GM23248 (cell line): ENCODE results near the gene MTHFSD. TPM values are rescaled to one million over a fixed set of nuclear protein-coding genes. Genes with fewer than 3 reads are reported as not detected.

Experiments used
- DNase-seq: peaks from one replicate; pipeline ENCODE4 v3.0.0-alpha.2; 2015
- H2AFZ ChIP-seq: fragments of 200-600 bp; sonication (generic); 2 replicates; pipeline ENCODE4 v1.6.1; 2016; ENCODE audit warnings: antibody characterized with exemption
- H3F3A ChIP-seq: fragments of 200-600 bp; sonication (generic); 2 replicates; pipeline ENCODE4 v1.6.1; 2016; ENCODE audit warnings: mild to moderate bottlenecking, antibody characterized with exemption, mixed run types; ENCODE audit not compliant: insufficient read depth
- H3K27ac ChIP-seq: fragments of 200-600 bp; sonication (generic); 2 replicates; pipeline ENCODE4 v1.5.1; 2016; ENCODE audit warnings: mild to moderate bottlenecking
- H3K27me3 ChIP-seq: fragments of 200-600 bp; sonication (generic); replicated peaks from 2 replicates; pipeline ENCODE4 v1.6.1; 2016; ENCODE audit warnings: mild to moderate bottlenecking; ENCODE audit not compliant: insufficient read depth
- H3K36me3 ChIP-seq: fragments of 200-600 bp; sonication (generic); 2 replicates; pipeline ENCODE4 v1.6.1; 2016; ENCODE audit warnings: low read depth, mild to moderate bottlenecking
- H3K4me1 ChIP-seq: fragments of 200-600 bp; sonication (generic); 2 replicates; pipeline ENCODE4 v1.6.1; 2016; ENCODE audit warnings: mild to moderate bottlenecking; ENCODE audit not compliant: insufficient read depth
- H3K4me2 ChIP-seq: fragments of 200-600 bp; sonication (generic); one replicate; pipeline ENCODE4 v1.6.1; 2016; ENCODE audit warnings: mild to moderate bottlenecking; ENCODE audit not compliant: unreplicated experiment
- H3K4me3 ChIP-seq: fragments of 200-600 bp; sonication (generic); 2 replicates; pipeline ENCODE4 v1.5.1; 2016; ENCODE audit warnings: mild to moderate bottlenecking
- H3K79me2 ChIP-seq: fragments of 200-600 bp; sonication (generic); 2 replicates; pipeline ENCODE4 v1.6.1; 2016; ENCODE audit warnings: mild to moderate bottlenecking; ENCODE audit not compliant: insufficient read depth
- H3K9ac ChIP-seq: fragments of 200-600 bp; sonication (generic); 2 replicates; pipeline ENCODE4 v1.6.1; 2016; ENCODE audit warnings: mild to moderate bottlenecking
- H3K9me2 ChIP-seq: fragments of 200-600 bp; sonication (generic); 2 replicates; pipeline ENCODE4 v1.6.1; 2016; ENCODE audit warnings: mixed run types, mild to moderate bottlenecking, moderate library complexity; ENCODE audit not compliant: insufficient read depth
- H3K9me3 ChIP-seq: fragments of 200-600 bp; sonication (generic); one replicate; pipeline ENCODE4 v1.6.1; 2017; ENCODE audit warnings: low read depth
- H4K20me1 ChIP-seq: fragments of 200-600 bp; sonication (generic); 2 replicates; pipeline ENCODE4 v1.6.0; 2016; ENCODE audit not compliant: insufficient read depth
- EZH2 ChIP-seq: fragments of 200-600 bp; sonication (generic); IDR thresholded peaks from 2 replicates; pipeline ENCODE4 v1.6.1; 2018; ENCODE audit warnings: antibody characterized with exemption, mild to moderate bottlenecking; ENCODE audit not compliant: insufficient read depth, poor library complexity, severe bottlenecking
- EZH2phosphoT487 ChIP-seq: fragments of 200-600 bp; sonication (generic); IDR thresholded peaks from 2 replicates; pipeline ENCODE4 v1.6.1; 2018; ENCODE audit warnings: antibody characterized with exemption, moderate library complexity, mild to moderate bottlenecking, low read depth; ENCODE audit not compliant: insufficient read depth
- WGBS, 2 experiments: methylation state at CpG; one replicate each; pipeline ENCODE4 v1.1.6; 2015 to 2017; ENCODE audit warnings: low lambda C conversion rate in 2 of 2, low coverage in 1 of 2; ENCODE audit errors: missing lambda C conversion rate in 2 of 2; 5-methylcytosine and 5-hydroxymethylcytosine counted together
- in situ Hi-C: fragments of 300-500 bp; cut with MboI; formaldehyde crosslinking; loops from 2 replicates; pipeline ENCODE4 v1.15.0; 2020
- polyA plus RNA-seq: library from polyadenylated mRNA; unstranded; fragments of >200 nt; fragmentation: Nextera tagmentation; extraction: Ambion mirVana; gene quantifications from 2 replicates; pipeline ENCODE4 v1.2.1, GENCODE V29; 2016
- total RNA-seq: library from RNA; depleted of rRNA; stranded (reverse); fragments of >200 nt; shearing (Covaris generic); gene quantifications from 2 replicates; pipeline ENCODE4 v1.2.3, GENCODE V29; 2014

MTHFSD gene
- total and polyA plus RNA-seq, 2 experiments from 2014 or later: 12.9 to 14.0 TPM

- Histone ChIP-seq H3K9me2 (no peaks in the 10 kb centered on the region), H3F3A (0 out of 2 replicates have a peak, but pooled peaks cover 6% of the 10 kb centered on the region), H3K27ac (peak within 1 kb of the TSS; percentile 55), H3K9ac (peak within 1 kb of the TSS; percentile 88), H4K20me1 (no peaks in the 10 kb centered on the region), H3K9me3 (no peaks in the 10 kb centered on the region), H2AFZ (peak within 1 kb of the TSS; percentile 77), H3K4me1 (peaks cover 18% of the 10 kb centered on the region; the same call in 1 of the 2 replicates), H3K36me3 (no peaks in the 10 kb centered on the region), H3K4me2 (peak within 1 kb of the TSS; percentile 67), H3K79me2 (peaks cover 36% of the 10 kb centered on the region), H3K4me3 (peak within 1 kb of the TSS; percentile 79), H3K27me3 (peaks cover 20% of the 10 kb centered on the region)
- in situ Hi-C loops: loop anchor here (5.0 kb wide), 1 partner anchor 721 kb away; no protein-coding TSS in a partner anchor
- peak; percentile 98 for DNase-seq
- TF ChIP-seq EZH2: no peak
- no peak for TF ChIP-seq EZH2phosphoT487
- 1 to 2% methylated on average over 30 of the region's 30 CpGs for WGBS, 2 experiments
These were observed 11.5 kb upstream of the MTHFSD start, which contains the start of gene FOXC2 for GRCh38 chr16:86566601-86566965. TSS of gene FOXC2 (plus strand) at chr16:86566829. CDS start at chr16:86567336, 507 bp downstream.

GRCh38 chr16:86565644-86566511 lies 10.8 kb upstream of the MTHFSD start:
- peaks cover 29% of the 10 kb centered on the region for H3K79me2 ChIP-seq
- DNase-seq: no peak

GRCh38 chr16:86565181-86565631 lies 10.2 kb upstream of the MTHFSD start:
- Histone ChIP-seq H3F3A (0 out of 2 replicates have a peak, but pooled peaks cover 6% of the 10 kb centered on the region), H3K4me2 (no peak overlapping the region), H4K20me1 (no peaks in the 10 kb centered on the region), H3K9me3 (no peaks in the 10 kb centered on the region), H3K4me1 (peaks cover 12% of the 10 kb centered on the region; the same call in 1 of the 2 replicates), H3K9ac (no peak overlapping the region), H3K9me2 (no peaks in the 10 kb centered on the region), H2AFZ (no peak overlapping the region; the same call in 1 of the 2 replicates), H3K27me3 (peaks cover 20% of the 10 kb centered on the region), H3K79me2 (peaks cover 22% of the 10 kb centered on the region), H3K4me3 (no peak overlapping the region), H3K36me3 (no peaks in the 10 kb centered on the region), H3K27ac (no peak overlapping the region)
- 52 to 58% methylated on average over 16 of the region's 16 CpGs for WGBS, 2 experiments
- DNase-seq: no peak
- in situ Hi-C loops: loop anchor here (5.0 kb wide), 1 partner anchor 722 kb away; no protein-coding TSS in a partner anchor
- no peak for TF ChIP-seq EZH2phosphoT487
- no peak for TF ChIP-seq EZH2

More at GRCh38 chr16:86565644-86566511, 10.8 kb upstream of the MTHFSD start:
- in situ Hi-C loops: loop anchor here (5.0 kb wide), 1 partner anchor 721 kb away; no protein-coding TSS in a partner anchor
- H3K9me3 ChIP-seq: no peaks in the 10 kb centered on the region
- H3K9ac ChIP-seq: no peak overlapping the region
- no peaks in the 10 kb centered on the region for H3K36me3 ChIP-seq
- peak overlapping the region; percentile 79 for H3K4me3 ChIP-seq
- peaks cover 20% of the 10 kb centered on the region for H3K27me3 ChIP-seq
- no peaks in the 10 kb centered on the region for H4K20me1 ChIP-seq
- no peak overlapping the region for H3K27ac ChIP-seq
- H3F3A ChIP-seq: 0 out of 2 replicates have a peak, but pooled peaks cover 6% of the 10 kb centered on the region
- H3K4me2 ChIP-seq: peak overlapping the region; percentile 63
- 24% methylated on average over 50 to 53 of the region's 53 CpGs for WGBS, 2 experiments
- TF ChIP-seq EZH2phosphoT487 (no peak), EZH2 (no peak)
- H3K9me2 ChIP-seq: no peaks in the 10 kb centered on the region
- H2AFZ ChIP-seq: peak overlapping the region; percentile 46
- peaks cover 18% of the 10 kb centered on the region; the same call in 1 of the 2 replicates for H3K4me1 ChIP-seq
